ENCODE data around the gene CLTB. TPM values are rescaled to one million over a fixed set of nuclear protein-coding genes. Genes with fewer than 3 reads are reported as not detected.

Gene CLTB
- total and polyA plus RNA-seq, 2 of the 13 experiments (the other 11 are each of a cell fraction or from before 2014, with no cell fraction given): 23.3 to 33.8 TPM

DNA sequence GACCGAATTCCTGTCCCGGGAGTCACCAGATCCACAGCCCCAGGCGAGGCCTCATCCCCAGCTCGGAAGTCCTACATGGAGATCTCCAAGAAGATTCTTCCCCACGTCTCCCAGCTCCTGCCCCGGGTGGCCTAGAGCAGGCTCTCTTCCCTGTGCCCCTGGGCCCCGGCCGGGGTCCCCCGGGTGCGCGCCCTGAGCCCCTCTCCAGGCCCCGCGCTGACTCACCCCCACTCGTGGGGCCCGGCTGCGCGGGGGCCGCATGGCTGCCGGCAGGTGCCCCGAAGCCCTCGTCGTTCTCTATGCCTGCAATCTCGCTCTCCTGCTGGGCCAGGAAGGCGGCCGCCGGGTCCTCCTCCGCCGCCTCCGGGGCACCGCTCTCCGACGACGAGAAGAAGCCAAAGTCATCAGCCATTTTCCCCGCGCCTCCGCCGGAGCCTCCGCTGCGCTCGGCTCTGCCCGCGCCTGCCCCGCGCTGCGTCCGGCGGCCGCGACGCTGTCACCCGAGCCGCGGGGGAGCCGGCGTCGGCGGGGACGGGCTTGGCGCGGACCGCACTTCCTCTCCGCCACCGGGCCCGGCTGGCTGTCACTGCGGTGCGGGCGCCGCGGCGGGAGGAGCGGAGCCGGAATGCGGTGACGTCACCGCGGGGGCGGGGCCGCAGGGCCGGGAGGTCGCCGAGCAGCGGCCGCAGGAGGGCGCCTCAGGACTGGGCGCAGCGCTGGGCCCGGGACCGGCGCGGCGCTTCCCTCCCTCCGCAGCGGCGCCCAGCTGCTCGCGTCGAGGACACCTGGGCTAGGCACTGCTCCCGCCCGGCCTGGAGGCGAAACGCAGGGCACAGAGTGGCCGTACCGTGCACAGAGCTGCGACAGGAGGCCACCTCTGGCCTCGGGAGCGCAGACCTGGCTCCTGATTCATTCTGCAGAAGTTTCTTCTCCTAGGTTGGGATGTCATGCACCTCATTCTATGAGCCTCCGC is at the start of gene CLTB (continued):
- 0 out of 2 replicates have a peak, but pooled peaks have one; percentile 25 for TF ChIP-seq ZNF761 (CRISPR knock-in tag; conservative IDR thresholded peaks at IDR 0.05)
- peak; percentile 53 for TF ChIP-seq PHF8 (CRISPR knock-in tag; IDR thresholded peaks at IDR 0.05)
- TF ChIP-seq, protein P1, sequence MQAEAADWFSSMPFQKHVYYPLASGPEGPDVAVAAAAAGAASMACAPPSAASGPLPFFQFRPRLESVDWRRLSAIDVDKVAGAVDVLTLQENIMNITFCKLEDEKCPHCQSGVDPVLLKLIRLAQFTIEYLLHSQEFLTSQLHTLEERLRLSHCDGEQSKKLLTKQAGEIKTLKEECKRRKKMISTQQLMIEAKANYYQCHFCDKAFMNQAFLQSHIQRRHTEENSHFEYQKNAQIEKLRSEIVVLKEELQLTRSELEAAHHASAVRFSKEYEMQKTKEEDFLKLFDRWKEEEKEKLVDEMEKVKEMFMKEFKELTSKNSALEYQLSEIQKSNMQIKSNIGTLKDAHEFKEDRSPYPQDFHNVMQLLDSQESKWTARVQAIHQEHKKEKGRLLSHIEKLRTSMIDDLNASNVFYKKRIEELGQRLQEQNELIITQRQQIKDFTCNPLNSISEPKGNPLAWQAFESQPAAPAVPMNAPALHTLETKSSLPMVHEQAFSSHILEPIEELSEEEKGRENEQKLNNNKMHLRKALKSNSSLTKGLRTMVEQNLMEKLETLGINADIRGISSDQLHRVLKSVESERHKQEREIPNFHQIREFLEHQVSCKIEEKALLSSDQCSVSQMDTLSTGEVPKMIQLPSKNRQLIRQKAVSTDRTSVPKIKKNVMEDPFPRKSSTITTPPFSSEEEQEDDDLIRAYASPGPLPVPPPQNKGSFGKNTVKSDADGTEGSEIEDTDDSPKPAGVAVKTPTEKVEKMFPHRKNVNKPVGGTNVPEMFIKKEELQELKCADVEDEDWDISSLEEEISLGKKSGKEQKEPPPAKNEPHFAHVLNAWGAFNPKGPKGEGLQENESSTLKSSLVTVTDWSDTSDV (CRISPR knock-in tag; IDR thresholded peaks at IDR 0.05): no peak; the same call in 1 of the 2 replicates
- peak; percentile 38; the same call in 1 of the 2 replicates for TF ChIP-seq TBX2 (CRISPR knock-in tag; IDR thresholded peaks at IDR 0.05; ENCODE audit: borderline replicate concordance)
- TF ChIP-seq ZNF354B (CRISPR knock-in tag; IDR thresholded peaks at IDR 0.05): no peak
- TF ChIP-seq ZBTB20 (CRISPR knock-in tag; IDR thresholded peaks at IDR 0.05; ENCODE audit: borderline replicate concordance, low read depth): 0 out of 2 replicates have a peak, but pooled peaks have one; percentile 14
- TF ChIP-seq, protein P2, sequence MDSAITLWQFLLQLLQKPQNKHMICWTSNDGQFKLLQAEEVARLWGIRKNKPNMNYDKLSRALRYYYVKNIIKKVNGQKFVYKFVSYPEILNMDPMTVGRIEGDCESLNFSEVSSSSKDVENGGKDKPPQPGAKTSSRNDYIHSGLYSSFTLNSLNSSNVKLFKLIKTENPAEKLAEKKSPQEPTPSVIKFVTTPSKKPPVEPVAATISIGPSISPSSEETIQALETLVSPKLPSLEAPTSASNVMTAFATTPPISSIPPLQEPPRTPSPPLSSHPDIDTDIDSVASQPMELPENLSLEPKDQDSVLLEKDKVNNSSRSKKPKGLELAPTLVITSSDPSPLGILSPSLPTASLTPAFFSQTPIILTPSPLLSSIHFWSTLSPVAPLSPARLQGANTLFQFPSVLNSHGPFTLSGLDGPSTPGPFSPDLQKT (CRISPR knock-in tag; IDR thresholded peaks at IDR 0.05; ENCODE audit: borderline replicate concordance): no peak
- TF ChIP-seq ZBTB38 (CRISPR knock-in tag; IDR thresholded peaks at IDR 0.05): peak; percentile 86
- peak; percentile 63 for TF ChIP-seq ZNF777 (CRISPR knock-in tag; IDR thresholded peaks at IDR 0.05)
- no peak for TF ChIP-seq XBP1 (CRISPR knock-in tag; IDR thresholded peaks at IDR 0.05)
- TF ChIP-seq ZNF451 (CRISPR knock-in tag; IDR thresholded peaks at IDR 0.05): 0 out of 2 replicates have a peak, but pooled peaks have one; percentile 58
- no peak for TF ChIP-seq ZC3H13 (CRISPR knock-in tag; IDR thresholded peaks at IDR 0.05)
- TF ChIP-seq ZNF496 (CRISPR knock-in tag; IDR thresholded peaks at IDR 0.05; ENCODE audit: insufficient replicate concordance): no peak
- TF ChIP-seq ZNF737 (CRISPR knock-in tag; IDR thresholded peaks at IDR 0.05; ENCODE audit: borderline replicate concordance): no peak
- TF ChIP-seq ZNF12 (CRISPR knock-in tag; IDR thresholded peaks at IDR 0.05): peak; percentile 55; the same call in 1 of the 2 replicates
- no peak for TF ChIP-seq PCBP2 (optimal IDR thresholded peaks at IDR 0.05; ENCODE audit: low read depth, low read length, poor library complexity, severe bottlenecking)
- TF ChIP-seq ZNF251 (CRISPR knock-in tag; IDR thresholded peaks at IDR 0.05): no peak
- TF ChIP-seq ZSCAN31 (CRISPR knock-in tag; IDR thresholded peaks at IDR 0.05; ENCODE audit: low read depth): no peak; the same call in 1 of the 2 replicates

Data from HepG2 (cell line).